Activated CD8-positive, alpha-beta memory T cell treated with anti-CD3 and anti-CD28 coated beads, Interleukin-2, amount 50 U/mL, for 4 hours (primary cell): Measurements from ENCODE around the gene LTB.

Experiments used
- DNase-seq: peaks from one replicate; pipeline ENCODE4 v3.0.0-alpha.2; 2020

Gene LTB

GRCh38 chr6:31575335-31575901 is 6.8 kb downstream of the LTB start, which contains the start of gene TNF:
TSS of gene TNF (plus strand) at chr6:31575565. CDS start at chr6:31575742, 177 bp downstream.
- peak; percentile 64 for DNase-seq

DNA sequence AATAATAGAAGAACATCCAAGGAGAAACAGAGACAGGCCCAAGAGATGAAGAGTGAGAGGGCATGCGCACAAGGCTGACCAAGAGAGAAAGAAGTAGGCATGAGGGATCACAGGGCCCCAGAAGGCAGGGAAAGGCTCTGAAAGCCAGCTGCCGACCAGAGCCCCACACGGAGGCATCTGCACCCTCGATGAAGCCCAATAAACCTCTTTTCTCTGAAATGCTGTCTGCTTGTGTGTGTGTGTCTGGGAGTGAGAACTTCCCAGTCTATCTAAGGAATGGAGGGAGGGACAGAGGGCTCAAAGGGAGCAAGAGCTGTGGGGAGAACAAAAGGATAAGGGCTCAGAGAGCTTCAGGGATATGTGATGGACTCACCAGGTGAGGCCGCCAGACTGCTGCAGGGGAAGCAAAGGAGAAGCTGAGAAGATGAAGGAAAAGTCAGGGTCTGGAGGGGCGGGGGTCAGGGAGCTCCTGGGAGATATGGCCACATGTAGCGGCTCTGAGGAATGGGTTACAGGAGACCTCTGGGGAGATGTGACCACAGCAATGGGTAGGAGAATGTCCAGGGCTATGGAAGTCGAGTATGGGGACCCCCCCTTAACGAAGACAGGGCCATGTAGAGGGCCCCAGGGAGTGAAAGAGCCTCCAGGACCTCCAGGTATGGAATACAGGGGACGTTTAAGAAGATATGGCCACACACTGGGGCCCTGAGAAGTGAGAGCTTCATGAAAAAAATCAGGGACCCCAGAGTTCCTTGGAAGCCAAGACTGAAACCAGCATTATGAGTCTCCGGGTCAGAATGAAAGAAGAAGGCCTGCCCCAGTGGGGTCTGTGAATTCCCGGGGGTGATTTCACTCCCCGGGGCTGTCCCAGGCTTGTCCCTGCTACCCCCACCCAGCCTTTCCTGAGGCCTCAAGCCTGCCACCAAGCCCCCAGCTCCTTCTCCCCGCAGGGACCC is 7.8 kb downstream of the LTB start:
- DNase-seq, result no peak

- DNase-seq, result no peak
Observed at GRCh38 chr6:31573239-31574105, 8.8 kb downstream of the LTB start.

DNA sequence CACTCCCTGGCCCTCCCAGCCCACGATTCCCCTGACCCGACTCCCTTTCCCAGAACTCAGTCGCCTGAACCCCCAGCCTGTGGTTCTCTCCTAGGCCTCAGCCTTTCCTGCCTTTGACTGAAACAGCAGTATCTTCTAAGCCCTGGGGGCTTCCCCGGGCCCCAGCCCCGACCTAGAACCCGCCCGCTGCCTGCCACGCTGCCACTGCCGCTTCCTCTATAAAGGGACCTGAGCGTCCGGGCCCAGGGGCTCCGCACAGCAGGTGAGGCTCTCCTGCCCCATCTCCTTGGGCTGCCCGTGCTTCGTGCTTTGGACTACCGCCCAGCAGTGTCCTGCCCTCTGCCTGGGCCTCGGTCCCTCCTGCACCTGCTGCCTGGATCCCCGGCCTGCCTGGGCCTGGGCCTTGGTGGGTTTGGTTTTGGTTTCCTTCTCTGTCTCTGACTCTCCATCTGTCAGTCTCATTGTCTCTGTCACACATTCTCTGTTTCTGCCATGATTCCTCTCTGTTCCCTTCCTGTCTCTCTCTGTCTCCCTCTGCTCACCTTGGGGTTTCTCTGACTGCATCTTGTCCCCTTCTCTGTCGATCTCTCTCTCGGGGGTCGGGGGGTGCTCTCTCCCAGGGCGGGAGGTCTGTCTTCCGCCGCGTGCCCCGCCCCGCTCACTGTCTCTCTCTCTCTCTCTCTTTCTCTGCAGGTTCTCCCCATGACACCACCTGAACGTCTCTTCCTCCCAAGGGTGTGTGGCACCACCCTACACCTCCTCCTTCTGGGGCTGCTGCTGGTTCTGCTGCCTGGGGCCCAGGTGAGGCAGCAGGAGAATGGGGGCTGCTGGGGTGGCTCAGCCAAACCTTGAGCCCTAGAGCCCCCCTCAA is 9.9 kb downstream of the LTB start, which contains the start of gene LTA:
Gene LTA (plus strand): TSS at position 249 of the 871 bp plus-strand sequence. CDS start 454 bp downstream, at position 703.
- peak; percentile 70 for DNase-seq

- no peak for DNase-seq
Observed at GRCh38 chr6:31569861-31570536, 12.2 kb downstream of the LTB start.

- DNase-seq, result peak; percentile 56
Observed at GRCh38 chr6:31568537-31568961, 13.7 kb downstream of the LTB start.

DNA sequence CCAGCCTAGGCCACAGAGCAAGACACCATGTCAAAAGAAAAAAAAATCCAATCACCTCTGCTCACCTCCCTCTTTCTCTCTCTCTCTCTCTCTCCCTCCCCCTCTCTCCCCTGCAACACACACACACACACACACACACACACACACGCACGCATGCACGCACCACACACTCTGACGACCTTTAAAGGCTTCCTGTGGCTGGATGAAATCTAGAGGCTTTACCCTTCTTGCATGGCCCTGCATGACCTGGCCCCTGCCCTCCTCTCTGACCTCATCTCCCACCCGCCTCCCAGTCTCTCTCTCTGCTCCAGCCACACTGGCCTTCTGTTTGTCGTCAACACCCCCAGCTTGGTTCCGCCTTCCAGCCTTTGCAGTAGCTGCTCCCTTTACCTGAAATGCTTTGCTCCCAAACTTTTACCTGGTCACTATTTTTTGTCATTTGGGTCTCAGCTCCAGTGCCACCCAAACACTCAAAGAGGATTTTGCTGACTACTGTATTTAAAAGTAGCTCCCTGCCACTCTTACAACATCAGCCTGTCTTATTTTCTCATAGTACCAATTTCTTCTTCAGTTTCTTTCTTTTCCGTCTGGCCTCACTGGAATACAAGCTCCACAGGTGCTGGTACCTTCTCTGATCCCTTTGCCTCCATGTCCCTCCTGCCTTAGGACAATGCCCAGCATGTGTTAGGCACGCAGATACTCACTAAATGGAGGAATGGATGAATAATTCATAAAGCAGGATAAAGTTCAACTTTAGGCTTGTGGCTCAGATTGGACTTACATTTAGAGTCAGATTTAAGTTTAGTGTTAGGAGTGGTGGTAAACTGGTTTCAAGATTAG is 14.5 kb downstream of the LTB start:
- no peak for DNase-seq

DNA sequence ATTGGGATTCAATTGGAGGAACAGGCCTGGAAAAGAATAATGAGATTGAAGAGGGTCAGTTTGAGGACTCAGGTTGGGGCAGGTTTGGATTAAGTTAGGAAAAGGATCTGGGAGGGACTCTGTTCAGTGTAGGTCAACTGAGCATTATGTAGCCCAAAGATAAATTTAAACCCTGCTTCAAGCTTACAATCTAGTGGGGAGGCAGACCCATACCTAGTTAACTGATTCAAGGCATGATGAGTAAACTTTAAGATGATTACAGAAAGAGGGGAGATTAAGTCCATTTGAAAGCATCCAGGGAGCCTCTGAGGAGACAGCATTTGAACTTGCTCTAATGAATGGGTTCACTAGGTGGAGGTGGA is 21.5 kb downstream of the LTB start:
- no peak for DNase-seq

- no peak for DNase-seq
Observed at GRCh38 chr6:31559958-31560696, 22.1 kb downstream of the LTB start.

DNA sequence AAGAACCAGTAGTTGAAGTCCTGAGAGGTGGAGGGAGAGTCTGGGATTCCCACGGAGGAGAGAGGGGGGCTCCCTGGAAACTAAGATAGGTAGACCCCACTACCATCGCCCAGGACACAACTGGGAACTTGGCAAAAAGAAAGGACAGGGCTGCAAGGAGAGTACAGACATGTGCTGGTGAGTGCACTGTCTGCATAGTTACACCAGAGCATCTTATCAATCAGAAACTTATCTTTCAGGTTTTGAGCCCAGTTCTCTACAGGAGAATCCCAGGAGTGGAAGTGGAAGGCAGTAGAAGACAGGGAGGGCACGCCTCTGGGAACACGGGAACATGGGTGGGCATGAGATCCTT is 22.6 kb downstream of the LTB start:
- DNase-seq, result no peak

- peak; percentile 69 for DNase-seq
Observed at GRCh38 chr6:31558631-31559500, 23.4 kb downstream of the LTB start.

- DNase-seq, result no peak
Observed at GRCh38 chr6:31558318-31558625, 24.0 kb downstream of the LTB start.

DNA sequence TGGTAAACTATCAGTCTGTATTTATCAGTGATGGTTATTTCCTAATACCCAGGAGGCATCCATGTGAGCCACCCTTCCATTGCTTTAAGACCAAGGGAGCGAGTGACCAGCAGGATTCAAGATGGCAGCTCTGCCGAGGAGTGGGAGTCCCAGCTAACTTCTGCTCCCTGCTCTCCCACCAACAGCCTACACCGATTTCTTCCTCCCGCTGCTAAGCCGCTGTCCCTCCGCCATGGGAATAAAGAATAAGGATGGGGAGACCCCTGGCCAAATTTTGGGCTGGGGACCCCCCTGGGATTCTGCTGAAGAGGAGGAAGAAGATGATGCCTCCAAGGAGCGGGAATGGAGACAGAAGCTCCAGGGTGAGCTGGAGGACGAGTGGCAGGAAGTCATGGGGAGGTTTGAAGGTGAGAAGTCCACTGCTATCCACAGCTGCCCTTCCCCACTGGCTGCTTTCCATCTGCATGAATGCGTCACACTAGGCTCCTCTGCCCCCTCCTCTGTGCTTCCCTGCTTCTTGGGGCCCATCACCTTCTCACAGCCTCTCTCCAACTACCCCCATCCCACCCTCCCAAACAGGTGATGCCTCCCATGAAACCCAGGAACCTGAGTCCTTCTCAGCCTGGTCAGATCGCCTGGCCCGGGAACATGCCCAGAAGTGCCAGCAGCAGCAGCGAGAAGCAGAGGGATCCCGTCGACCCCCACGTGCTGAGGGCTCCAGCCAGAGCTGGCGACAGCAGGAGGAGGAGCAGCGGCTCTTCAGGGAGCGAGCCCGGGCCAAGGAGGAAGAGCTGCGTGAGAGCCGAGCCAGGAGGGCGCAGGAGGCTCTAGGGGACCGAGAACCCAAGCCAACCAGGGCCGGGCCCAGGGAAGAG is 24.5 kb downstream of the LTB start:
- no peak for DNase-seq

DNA sequence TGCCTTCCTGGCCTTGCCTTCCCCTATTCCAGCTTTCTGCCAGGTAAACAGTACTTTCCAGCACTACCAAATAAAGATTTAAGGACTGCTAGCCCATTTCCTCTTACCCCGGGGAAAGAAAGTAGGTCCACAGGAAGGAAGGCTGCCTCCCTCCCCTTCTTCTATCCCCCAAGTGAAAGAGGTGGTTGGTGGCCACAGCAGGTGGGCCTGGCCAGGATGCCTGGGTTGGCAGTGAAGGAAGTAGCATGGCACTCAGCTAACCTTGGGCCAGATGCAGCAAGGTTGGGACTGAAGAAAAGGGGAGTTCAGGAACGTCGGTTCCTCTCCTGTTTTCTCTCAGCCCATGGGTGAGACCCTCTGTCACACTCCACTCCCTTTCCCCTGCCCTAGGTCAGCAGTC is 25.9 kb downstream of the LTB start:
- DNase-seq, result no peak

- peak; percentile 62 for DNase-seq
Observed at GRCh38 chr6:31551371-31551770, 30.9 kb downstream of the LTB start.

DNA sequence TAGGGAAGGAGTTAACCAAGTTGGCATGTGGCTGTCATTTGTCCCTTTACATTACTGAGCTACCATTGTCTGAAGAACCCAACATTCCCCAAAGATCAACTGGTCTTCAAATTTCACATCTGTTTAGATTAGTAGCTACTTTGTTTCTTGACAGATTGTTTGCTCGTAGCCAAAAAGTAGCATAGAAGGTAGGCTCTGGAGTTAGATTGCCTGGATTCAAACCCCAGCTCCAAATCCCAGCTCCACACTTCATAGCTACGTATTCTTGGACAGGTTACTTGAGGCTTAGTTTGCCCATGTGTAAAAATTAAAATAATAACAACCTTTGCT is 33.7 kb downstream of the LTB start:
- no peak for DNase-seq

- DNase-seq, result no peak
Observed at GRCh38 chr6:31547727-31548543, 34.3 kb downstream of the LTB start.
